GM12801 (cell line): ENCODE measurements around the gene PRRT4.

Source experiments
- CTCF ChIP-seq: IDR thresholded peaks from one replicate; pipeline ENCODE4 v1.5.1; 2011; ENCODE audit warnings: control low read depth; ENCODE audit not compliant: insufficient read length; ENCODE audit errors: extremely low read depth

Gene PRRT4

GRCh38 chr7:128303133-128303532 is 58.4 kb downstream of the PRRT4 start:
- TF ChIP-seq CTCF = no peak

GRCh38 chr7:128302139-128302538 is 59.4 kb downstream of the PRRT4 start:
- TF ChIP-seq CTCF = no peak
